Forelimb muscle (tissue), 1 donor: Measurements from ENCODE around the gene ORC1. TPM values are rescaled to one million over a fixed set of nuclear protein-coding genes. Genes with fewer than 3 reads are reported as not detected.
"Not testable (repeated sequence)": the region's sequence is repeated elsewhere in the genome, so short reads cannot be mapped to it uniquely, and the experiment has no call there.

Experiments used
- DNase-seq: peaks from one replicate; pipeline ENCODE4 v3.0.0-alpha.2; 2013; ENCODE audit warnings: low read depth
- polyA plus RNA-seq: library from polyadenylated mRNA; unstranded; fragments of 120-200 nt; gene quantifications from one replicate; pipeline ENCODE4 v1.2.1, GENCODE V29; 2013; ENCODE audit not compliant: insufficient read length

ORC1 gene
- polyA plus RNA-seq, 1 donor: 2.3 TPM

DNA sequence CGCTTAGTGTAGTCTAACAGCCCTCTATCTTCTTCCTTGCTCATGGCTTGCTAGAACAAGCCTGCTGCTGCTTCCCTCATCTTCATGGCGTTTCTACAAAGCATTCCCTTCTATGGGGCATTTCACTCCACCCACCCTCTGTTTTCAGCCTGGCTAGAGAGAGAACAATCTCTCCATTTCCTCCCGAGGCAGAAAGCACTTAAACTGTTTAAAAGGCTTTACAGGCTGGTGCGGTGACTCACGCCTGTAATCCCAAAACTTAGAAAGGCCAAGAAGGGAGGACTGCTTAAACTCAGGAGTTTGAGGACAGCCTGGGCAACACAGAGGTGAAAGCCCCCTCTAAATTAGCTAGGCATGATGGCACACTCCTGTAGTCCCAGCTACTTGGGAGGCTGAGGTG, 17.8 kb downstream of the ORC1 start:
- no peak for DNase-seq

DNA sequence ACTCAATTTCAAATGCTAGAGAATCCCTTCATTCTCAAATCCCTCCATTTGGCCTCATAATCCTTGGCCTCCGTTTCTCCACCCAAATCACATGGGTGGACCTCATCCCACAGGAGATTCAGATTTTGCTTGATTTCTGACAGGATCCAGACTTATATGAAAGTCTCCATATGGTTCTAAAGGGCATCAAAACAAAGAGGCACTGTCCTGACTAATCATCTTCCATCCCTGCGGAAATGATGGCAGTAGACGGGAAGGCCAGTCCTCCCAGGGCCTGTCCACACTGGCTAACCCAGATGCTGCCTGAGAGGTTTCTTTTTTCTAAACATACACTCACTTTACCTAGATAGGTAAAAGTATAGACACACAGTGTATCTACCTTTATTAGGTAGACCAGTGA, 18.8 kb downstream of the ORC1 start:
- no peak for DNase-seq

GRCh38 chr1:52369851-52370250, 34.4 kb downstream of the ORC1 start:
- DNase-seq: not testable (repeated sequence)

DNA sequence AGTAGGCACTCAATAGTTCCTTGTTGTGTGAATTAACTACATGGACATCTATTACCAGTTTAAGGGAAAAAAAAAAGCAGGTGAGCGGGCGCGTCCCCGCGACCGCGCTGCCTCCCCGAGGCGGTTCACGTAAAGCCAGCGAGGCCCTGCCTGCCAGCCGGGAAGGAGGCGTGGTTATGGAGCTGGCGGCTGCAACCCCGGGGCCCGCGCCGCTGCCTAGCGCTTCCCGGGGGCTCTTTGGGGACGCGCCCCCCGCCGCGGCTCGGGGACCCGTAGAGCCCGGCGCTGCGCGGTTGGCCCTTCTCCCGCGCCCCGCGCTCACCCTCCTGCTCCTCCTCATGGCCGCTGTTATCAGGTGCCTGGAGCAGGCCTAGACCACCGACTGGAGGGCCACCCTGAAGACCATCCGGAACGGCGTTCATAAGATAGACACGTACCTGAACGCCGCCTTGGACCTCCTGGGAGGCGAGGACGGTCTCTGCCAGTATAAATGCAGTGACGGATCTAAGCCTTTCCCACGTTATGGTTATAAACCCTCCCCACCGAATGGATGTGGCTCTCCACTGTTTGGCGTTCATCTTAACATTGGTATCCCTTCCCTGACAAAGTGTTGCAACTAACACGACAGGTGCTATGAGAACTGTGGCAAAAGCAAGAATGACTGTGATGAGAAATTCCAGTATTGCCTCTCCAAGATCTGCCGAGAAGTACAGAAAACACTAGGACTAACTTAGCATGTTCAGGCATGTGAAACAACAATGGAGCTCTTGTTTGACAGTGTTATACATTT, 35.6 kb downstream of the ORC1 start:
- DNase-seq: no peak

GRCh38 chr1:52367272-52367671, 37.0 kb downstream of the ORC1 start:
- DNase-seq: no peak

DNA sequence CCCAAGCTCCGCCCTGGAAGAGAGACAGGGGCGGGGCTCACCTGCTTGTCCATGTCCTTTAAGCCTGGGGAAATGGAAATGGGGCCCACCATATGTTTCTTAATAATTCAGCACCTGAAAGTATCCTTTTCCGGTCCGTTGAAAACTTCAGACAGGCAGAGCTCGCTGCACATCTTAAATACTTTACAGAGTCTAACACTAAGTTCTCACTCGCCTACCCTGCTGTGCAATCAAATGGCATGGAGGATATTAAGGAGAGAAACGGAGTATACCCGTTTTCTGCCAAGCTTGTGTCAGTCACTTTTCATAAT, 37.8 kb downstream of the ORC1 start:
- DNase-seq: no peak

DNA sequence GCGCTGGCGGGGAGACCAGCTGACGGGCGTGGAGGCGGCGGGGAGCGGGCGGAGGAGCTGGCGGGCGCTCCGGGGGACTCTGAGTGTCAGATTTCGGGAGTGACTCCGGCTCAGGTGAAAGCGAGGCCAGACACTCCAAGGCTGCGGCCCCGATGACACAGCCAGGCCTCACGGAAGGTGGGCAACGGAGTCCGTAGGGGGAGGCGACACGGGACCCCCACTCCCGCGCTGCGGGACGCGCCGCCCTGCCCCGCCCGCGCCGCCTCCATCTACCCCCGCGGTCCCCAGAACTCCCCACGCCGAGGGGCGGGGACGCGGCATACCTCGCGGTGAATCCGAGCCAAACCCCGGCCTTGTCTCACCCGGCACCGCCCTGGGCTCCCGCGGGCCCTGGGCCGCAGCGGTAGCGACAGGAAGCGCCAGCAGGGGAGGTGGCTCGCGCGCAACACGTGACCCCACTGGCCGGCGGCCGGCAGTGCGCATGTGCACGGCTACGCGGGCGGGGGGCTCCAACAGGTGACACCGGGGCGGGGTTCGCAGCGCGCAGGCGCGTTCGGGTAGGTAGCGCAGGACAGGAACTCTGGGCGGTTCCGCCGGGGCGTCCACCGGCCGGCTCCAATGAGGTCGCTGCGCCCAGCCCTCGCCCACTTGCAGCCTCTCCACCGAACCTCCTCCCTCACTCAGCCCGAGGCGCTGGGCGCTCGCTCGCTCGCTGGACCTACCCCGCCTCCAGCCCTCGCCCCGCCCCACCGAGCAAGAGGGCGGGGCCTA, 38.3 kb downstream of the ORC1 start, which contains the start of gene CC2D1B:
TSS of gene CC2D1B (minus strand) at position 460 of the 771 bp plus-strand sequence. CDS start 1,585 bp downstream, outside the sequence.
- DNase-seq: peak; percentile 75

GRCh38 chr1:52365071-52365745, 39.0 kb downstream of the ORC1 start:
- no peak for DNase-seq

- DNase-seq: no peak
These were observed 39.9 kb downstream of the ORC1 start for GRCh38 chr1:52364235-52364839.

- no peak for DNase-seq
These were observed 43.6 kb downstream of the ORC1 start for GRCh38 chr1:52360595-52360968.

DNA sequence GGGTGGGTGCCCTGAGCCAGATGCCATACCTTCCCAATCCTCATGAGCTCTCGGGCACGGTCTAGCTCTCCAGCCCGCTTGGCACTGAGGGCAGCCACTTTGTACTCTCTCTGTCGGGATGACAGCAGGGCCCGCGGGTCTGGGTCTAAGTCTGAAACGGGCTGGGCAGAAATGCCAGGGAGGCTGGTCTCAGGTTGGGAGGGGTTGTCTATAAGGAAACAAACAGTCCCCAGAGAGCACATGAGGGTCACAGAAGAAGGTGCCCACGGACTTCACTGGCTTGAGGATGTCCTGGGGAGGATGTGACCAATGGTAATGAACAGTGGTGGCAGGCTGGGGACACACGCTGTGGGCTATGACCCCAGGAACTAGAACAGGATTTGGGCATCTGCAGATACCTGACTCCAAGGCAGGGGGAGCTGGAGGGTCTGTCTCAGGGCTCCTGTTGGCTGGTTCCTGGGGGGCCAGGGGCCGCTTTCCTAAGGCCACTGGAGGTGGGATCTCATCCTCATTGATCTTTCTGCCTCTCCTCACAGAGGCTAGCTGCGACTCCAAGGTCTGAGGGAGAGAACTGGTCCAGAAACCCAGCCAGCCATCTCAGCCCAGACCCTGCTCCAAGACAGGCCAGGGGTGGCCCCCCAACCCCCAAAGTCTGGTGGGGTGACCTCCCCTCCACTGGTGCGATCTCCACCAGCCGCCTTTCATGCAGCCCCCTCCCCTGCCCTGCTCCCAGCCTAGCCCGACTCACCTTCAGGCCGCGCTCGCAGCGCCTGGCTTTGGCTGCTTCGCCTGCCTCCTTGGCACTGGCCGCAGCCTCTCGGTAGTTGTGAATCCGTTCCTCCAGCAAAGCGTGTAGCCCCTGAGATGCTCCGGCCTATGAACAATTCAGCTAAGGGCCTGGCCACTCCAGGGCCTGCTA, 44.3 kb downstream of the ORC1 start:
- no peak for DNase-seq

GRCh38 chr1:52358851-52359497, 45.2 kb downstream of the ORC1 start:
- no peak for DNase-seq

DNA sequence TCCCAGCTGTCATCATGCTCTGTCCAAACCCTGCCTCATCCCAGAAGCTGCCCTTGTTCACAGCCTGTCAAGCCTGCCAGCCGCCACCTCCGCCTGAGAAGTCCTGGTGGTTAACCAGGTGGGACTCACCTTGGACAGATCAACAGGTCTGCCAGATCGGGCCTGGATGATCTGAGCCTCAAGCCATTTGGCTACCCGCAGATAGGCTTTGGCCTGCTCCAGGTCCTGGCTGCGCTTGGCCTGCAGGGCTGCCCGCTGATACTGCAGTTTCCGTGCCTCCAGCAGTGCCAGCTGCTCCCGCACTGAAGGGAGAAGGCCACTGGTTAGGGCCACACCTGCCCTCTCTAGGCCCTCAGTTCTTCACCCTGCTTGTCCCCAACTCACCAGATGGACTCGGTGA, 46.8 kb downstream of the ORC1 start:
- DNase-seq: no peak

- no peak for DNase-seq
These were observed 47.3 kb downstream of the ORC1 start for GRCh38 chr1:52356818-52357355.

DNA sequence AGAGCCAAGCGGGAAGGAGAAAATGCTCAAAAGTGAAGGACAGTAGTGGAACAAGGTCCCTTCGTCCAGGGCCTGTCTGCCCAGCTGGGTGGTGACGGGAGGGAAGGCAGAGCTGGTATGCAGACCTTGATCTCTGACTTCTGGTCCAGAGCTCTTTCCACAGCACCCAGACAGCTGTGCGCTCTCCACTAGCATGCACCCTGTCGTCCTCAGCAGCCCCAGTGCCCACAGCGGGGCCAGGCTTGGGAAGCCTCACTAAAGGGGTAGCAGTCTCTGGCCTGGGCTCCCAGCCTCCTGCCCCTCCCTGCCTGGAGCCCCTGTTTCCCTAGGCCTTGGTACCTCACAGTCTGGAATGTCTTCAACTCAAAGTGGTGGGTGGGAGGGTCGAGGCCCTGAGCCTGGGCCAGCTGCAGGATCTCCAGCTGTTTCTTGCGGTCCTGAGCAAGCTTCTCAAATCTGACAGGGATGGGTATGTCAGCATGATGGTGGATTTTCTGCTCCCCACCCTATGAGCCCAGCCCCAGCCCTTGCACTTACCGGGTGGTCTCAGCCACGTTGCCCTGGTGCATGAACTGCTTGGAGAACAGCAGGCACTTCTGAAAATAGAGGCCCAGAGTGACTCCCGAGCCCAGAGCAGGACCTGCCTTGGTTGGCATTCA, 48.2 kb downstream of the ORC1 start:
- DNase-seq: no peak

- no peak for DNase-seq
These were observed 48.8 kb downstream of the ORC1 start for GRCh38 chr1:52355436-52355835.

DNA sequence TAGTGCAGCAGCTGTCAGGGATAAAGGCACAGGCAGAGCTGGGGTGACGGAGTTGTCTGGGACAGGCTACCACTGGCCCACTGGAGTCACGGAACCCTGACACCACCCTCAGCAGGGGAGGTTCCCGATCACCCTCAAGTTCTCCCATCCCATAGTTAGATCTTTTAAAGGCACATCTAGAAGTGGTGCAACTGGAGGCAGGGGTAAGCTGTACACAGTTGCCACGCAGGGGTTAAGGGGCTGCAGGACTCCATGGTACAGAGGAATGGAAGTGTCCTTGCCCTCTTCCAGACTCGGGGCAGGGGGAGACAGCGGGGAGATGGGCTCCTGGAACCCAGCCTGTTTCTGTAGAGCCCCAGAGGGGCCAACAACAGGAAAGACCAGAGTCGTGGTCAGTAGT, 51.5 kb downstream of the ORC1 start:
- no peak for DNase-seq

DNA sequence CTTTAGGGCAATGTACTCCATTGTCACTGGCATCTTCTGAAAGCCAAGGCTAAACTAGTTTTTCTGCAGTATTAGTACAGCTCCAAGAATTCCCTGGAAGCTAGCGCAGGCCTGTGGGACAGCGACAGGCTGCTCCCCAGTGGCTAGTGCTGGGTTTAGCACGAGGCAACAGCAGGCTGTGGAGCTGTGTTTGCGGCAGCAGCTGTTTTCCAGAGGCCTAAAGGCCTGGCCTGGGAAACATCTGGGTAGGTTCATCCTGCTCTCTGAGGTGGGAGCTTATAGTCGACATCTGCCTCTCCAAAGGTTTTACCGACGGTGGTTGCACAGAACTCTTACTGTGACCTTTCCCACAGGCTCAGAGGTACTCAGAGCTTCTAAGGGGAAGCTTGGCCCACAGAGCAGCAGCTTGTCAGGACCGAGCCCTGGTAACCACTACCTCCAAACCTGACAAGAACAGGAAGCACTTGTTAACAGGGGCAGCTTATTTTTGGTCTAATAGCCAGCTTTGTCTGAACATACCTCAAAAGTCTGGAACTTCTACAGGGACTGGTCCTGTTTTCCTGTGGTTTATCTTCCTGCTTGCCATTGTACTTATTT, 55.4 kb downstream of the ORC1 start:
- no peak for DNase-seq

GRCh38 chr1:52346653-52347052, 57.6 kb downstream of the ORC1 start:
- DNase-seq: no peak
